Activated B cell treated with CpG ODN at 0.5 μM for 24 hours (primary cell): ENCODE measurements around the gene SH3PXD2A. TPM values are rescaled to one million over a fixed set of nuclear protein-coding genes. Genes with fewer than 3 reads are reported as not detected.
"Not testable (repeated sequence)": the region's sequence is repeated elsewhere in the genome, so short reads cannot be mapped to it uniquely, and the experiment has no call there.

Experiments used
- ATAC-seq: fragments of 200-7000 bp; cut with Tn5 transposase; one replicate; pipeline ENCODE4 v1.10.0; 2021; ENCODE audit warnings: low read depth, mild to moderate bottlenecking, moderate library complexity
- CTCF ChIA-PET: fragments of 350-600 bp; sonication (Branson Sonifier 250); formaldehyde crosslinking; loops from one replicate; lab custom pipeline; 2021; ENCODE audit warnings: antibody characterized with exemption; lab: Charles Lee
- POLR2A ChIA-PET: fragments of 350-600 bp; sonication (Branson Sonifier 250); formaldehyde crosslinking; loops from one replicate; lab custom pipeline; 2021; ENCODE audit warnings: antibody characterized with exemption; lab: Charles Lee
- DNase-seq: peaks from one replicate; pipeline ENCODE4 v3.0.0; 2022
- H3K27ac Mint-ChIP-seq: one replicate; pipeline ENCODE4 v1.8.0; 2020; ENCODE audit warnings: mixed read lengths
- H3K27me3 Mint-ChIP-seq: one replicate; pipeline ENCODE4 v1.8.0; 2021; ENCODE audit warnings: mixed read lengths
- H3K36me3 Mint-ChIP-seq: one replicate; pipeline ENCODE4 v1.8.0; 2021; ENCODE audit warnings: low read depth, mixed read lengths
- H3K4me1 Mint-ChIP-seq: one replicate; pipeline ENCODE4 v1.8.0; 2021; ENCODE audit warnings: mixed read lengths
- H3K4me3 Mint-ChIP-seq: one replicate; pipeline ENCODE4 v1.8.0; 2020; ENCODE audit warnings: mild to moderate bottlenecking, mixed read lengths
- H3K9me3 Mint-ChIP-seq: one replicate; pipeline ENCODE4 v1.8.0; 2020; ENCODE audit warnings: mixed read lengths
- intact Hi-C: fragments of 100-400 bp; cut with micrococcal nuclease; formaldehyde crosslinking; loops from one replicate; pipeline ENCODE4 v1.15.1; 2024
- total RNA-seq: library from RNA; stranded (reverse); gene quantifications from 2 replicates; pipeline ENCODE4 v1.2.3, GENCODE V29; 2022
- TF ChIP-seq, protein P1 (sequence below): fragments of 200-600 bp; IDR thresholded peaks from one replicate; pipeline ENCODE4 v1.8.0; 2022; ENCODE audit warnings: antibody characterized with exemption, mild to moderate bottlenecking

The SH3PXD2A gene
- total RNA-seq, 1 donor from 2014 or later, result 18.2 TPM

DNA sequence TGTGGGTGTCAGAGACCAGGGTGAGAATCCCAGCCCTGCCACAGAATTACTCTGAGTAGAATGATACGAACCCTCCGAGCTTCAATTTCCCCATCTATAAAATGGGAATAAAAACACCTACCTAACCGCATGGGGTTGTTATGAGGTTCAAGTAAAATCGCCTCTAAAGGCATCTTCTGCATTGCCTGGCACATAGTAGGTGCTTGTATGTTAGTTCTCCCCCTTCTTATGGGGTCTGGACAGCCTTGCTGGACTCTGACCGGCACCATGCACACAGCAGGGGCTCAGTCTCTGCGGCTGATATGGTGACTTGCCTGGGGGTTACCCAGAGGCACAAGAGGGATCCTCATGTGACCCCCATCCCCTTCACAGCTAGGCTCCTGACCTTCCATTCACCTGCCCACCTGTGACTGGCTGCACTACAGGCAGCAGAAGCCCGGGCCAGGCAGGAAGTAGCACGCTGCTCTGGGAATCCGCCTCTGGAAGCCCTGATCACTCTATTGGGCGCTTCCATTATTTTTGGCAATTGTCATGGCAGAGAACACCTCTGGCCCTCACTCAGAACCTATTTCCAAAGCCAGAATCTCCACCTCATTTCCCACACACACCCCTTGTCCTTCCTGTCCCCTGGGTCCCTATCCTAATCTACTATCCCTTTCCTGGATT, 6.0 kb downstream of the SH3PXD2A start:
- ATAC-seq (no peak), DNase-seq (no peak)
- H3K36me3 Mint-ChIP-seq, result no peaks in the 10 kb centered on the region
- peaks cover 23% of the 10 kb centered on the region for H3K4me1 Mint-ChIP-seq
- TF ChIP-seq, protein P1, sequence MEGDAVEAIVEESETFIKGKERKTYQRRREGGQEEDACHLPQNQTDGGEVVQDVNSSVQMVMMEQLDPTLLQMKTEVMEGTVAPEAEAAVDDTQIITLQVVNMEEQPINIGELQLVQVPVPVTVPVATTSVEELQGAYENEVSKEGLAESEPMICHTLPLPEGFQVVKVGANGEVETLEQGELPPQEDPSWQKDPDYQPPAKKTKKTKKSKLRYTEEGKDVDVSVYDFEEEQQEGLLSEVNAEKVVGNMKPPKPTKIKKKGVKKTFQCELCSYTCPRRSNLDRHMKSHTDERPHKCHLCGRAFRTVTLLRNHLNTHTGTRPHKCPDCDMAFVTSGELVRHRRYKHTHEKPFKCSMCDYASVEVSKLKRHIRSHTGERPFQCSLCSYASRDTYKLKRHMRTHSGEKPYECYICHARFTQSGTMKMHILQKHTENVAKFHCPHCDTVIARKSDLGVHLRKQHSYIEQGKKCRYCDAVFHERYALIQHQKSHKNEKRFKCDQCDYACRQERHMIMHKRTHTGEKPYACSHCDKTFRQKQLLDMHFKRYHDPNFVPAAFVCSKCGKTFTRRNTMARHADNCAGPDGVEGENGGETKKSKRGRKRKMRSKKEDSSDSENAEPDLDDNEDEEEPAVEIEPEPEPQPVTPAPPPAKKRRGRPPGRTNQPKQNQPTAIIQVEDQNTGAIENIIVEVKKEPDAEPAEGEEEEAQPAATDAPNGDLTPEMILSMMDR, result no peak
- ChIA-PET CTCF (no interaction called here), POLR2A (no interaction called here)
- intact Hi-C loops, result no loop called here
- H3K4me3 Mint-ChIP-seq, result no peak overlapping the region
- H3K9me3 Mint-ChIP-seq, result no peaks in the 10 kb centered on the region
- peaks cover 43% of the 10 kb centered on the region for H3K27me3 Mint-ChIP-seq
- no peak overlapping the region for H3K27ac Mint-ChIP-seq

DNA sequence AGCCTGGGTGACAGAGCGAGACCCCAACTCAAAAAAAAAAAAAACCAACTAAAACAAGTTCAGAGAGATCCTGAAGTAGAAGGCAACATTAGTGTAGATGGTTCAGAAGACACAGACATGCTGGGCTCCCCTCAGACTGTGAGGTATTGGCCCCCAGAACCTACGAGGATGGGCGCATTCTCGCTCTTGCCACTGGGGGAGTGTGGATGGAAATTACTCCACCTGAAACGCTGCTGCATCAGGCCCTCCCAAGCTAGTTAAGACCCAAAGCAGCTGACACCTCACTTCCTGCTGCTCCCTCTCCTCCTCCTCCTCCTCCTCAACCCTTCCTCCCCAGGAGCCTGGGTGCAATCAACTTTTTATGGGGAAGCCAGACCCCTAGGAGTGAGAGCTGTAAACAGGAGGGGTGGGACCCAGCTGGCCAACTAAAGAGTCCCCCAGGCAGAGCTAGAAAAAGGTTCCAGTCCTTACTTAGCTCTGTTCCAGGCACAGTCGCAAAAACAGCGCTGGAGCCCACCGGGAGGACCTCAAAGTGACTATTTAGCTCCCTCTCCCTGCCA, 7.4 kb downstream of the SH3PXD2A start:
- Mint-ChIP-seq H3K36me3 (no peaks in the 10 kb centered on the region), H3K9me3 (no peaks in the 10 kb centered on the region), H3K27me3 (peaks cover 30% of the 10 kb centered on the region), H3K4me3 (no peak overlapping the region), H3K27ac (no peak overlapping the region), H3K4me1 (peaks cover 17% of the 10 kb centered on the region)
- no peak for DNase-seq
- ATAC-seq, result no peak
- TF ChIP-seq, protein P1, result no peak
- ChIA-PET CTCF (interaction anchor here (1.6 kb wide), 1 partner anchor 136 kb away, joined by 7 read pairs; no protein-coding TSS in a partner anchor), POLR2A (no interaction called here)
- intact Hi-C loops, result no loop called here

- peaks cover 17% of the 10 kb centered on the region for H3K4me1 Mint-ChIP-seq
- DNase-seq (no peak), ATAC-seq (no peak)
- TF ChIP-seq, protein P1, result no peak
- peaks cover 24% of the 10 kb centered on the region for H3K27me3 Mint-ChIP-seq
- no peak overlapping the region for H3K27ac Mint-ChIP-seq
- H3K36me3 Mint-ChIP-seq, result no peaks in the 10 kb centered on the region
- POLR2A ChIA-PET, result no interaction called here
- no peak overlapping the region for H3K4me3 Mint-ChIP-seq
- intact Hi-C loops, result no loop called here
- CTCF ChIA-PET, result interaction anchor here (1.6 kb wide), 1 partner anchor 135 kb away, joined by 7 read pairs; no protein-coding TSS in a partner anchor
- H3K9me3 Mint-ChIP-seq, result no peaks in the 10 kb centered on the region
Observed at GRCh38 chr10:103847346-103847745, 8.0 kb downstream of the SH3PXD2A start.

GRCh38 chr10:103845972-103846371, 9.4 kb downstream of the SH3PXD2A start:
- peak; percentile 27 for DNase-seq
- Mint-ChIP-seq H3K27me3 (peaks cover 20% of the 10 kb centered on the region), H3K36me3 (no peaks in the 10 kb centered on the region), H3K4me3 (peak overlapping the region; percentile 36), H3K27ac (no peak overlapping the region), H3K4me1 (peaks cover 17% of the 10 kb centered on the region), H3K9me3 (no peaks in the 10 kb centered on the region)
- intact Hi-C loops, result loop anchor here (1.0 kb wide), 1 partner anchor 8 kb away; no protein-coding TSS in a partner anchor
- ChIA-PET POLR2A (interaction anchor here (0.6 kb wide), 2 partner anchors 65 to 221 kb away, joined by 4 to 6 read pairs; no protein-coding TSS in a partner anchor), CTCF (interaction anchor here (0.6 to 1.0 kb wide), 2 partner anchors 127 to 133 kb away, joined by 3 to 5 read pairs; no protein-coding TSS in a partner anchor)
- TF ChIP-seq, protein P1, result no peak
- peak; percentile 95 for ATAC-seq

DNA sequence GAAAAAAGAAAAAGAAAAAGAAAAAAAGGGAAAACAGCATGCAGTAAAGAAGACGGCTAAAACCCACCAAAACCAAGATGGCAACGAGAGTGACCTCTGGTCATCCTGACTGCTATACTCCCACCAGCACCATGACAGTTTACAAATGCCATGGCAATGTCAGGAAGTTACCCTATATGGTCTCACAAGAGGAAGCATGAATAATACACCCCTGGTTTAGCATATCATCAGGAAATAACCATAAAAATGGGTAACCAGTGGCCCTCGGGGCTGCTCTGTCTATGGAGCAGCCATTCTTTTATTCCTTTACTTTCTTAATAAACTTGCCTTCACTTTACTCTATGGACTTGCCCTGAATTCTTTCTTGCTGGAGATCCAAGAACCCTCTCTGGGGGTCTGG, 10.0 kb downstream of the SH3PXD2A start:
- H3K27ac Mint-ChIP-seq, ATAC-seq, H3K36me3 Mint-ChIP-seq, intact Hi-C loops, DNase-seq, H3K9me3 Mint-ChIP-seq: not testable (repeated sequence)
- Mint-ChIP-seq H3K4me1 (peaks cover 17% of the 10 kb centered on the region), H3K27me3 (peaks cover 19% of the 10 kb centered on the region), H3K4me3 (peak overlapping the region; percentile 36)
- ChIA-PET POLR2A (interaction anchor here (0.6 kb wide), 2 partner anchors 66 to 222 kb away, joined by 4 to 6 read pairs; no protein-coding TSS in a partner anchor), CTCF (interaction anchor here (0.6 to 1.0 kb wide), 2 partner anchors 127 to 133 kb away, joined by 3 to 5 read pairs; no protein-coding TSS in a partner anchor)
